PFSK-1 (cell line): ENCODE results near the gene PRSS38.

Experiments used
- POLR2AphosphoS5 ChIP-seq: IDR thresholded peaks from 2 replicates; pipeline ENCODE4 v1.6.1; 2012; ENCODE audit warnings: low read depth, mild to moderate bottlenecking, control low read depth, low read length, moderate library complexity
- REST ChIP-seq, 2 experiments: IDR thresholded peaks; 2 replicates each; pipeline versions ENCODE4 v1.6.1 to v1.8.0; 2011 to 2012; ENCODE audit warnings: low read depth in 2 of 2, low read length in 2 of 2, control low read depth in 1 of 2, inconsistent platforms in 1 of 2, mild to moderate bottlenecking in 1 of 2, moderate library complexity in 1 of 2; ENCODE audit not compliant: insufficient read depth in 1 of 2
- SIN3A ChIP-seq: IDR thresholded peaks from 2 replicates; pipeline ENCODE4 v1.6.1; 2012; ENCODE audit warnings: mild to moderate bottlenecking, low read length, moderate library complexity, borderline replicate concordance; ENCODE audit not compliant: insufficient read depth
- TAF1 ChIP-seq: IDR thresholded peaks from 2 replicates; pipeline ENCODE4 v1.6.1; 2012; ENCODE audit warnings: low read length, control low read depth, borderline replicate concordance; ENCODE audit not compliant: insufficient read depth

- no peak for TF ChIP-seq SIN3A
- TF ChIP-seq POLR2AphosphoS5: no peak
- no peak for TF ChIP-seq TAF1
- TF ChIP-seq REST (IDR thresholded peaks at IDR 0.05; ENCODE audit: insufficient read depth in 1 of 2, low read depth in 2 of 2, low read length in 2 of 2): no peak
These were observed 75.9 kb downstream of the PRSS38 start for GRCh38 chr1:227891223-227891954.
